HepG2 (cell line): ENCODE results near the gene CFAP99. TPM values are rescaled to one million over a fixed set of nuclear protein-coding genes. Genes with fewer than 3 reads are reported as not detected.
A peak's percentile ranks its signal among the peaks of the same experiment; 100 is the strongest.

Source experiments
- HOXA3 ChIP-seq: sonication (generic); formaldehyde crosslinking; IDR thresholded peaks from 2 replicates; pipeline ENCODE4 v1.5.0; 2020; ENCODE audit warnings: missing genetic modification reagents
- KDM2A ChIP-seq: sonication (generic); formaldehyde crosslinking; IDR thresholded peaks from 2 replicates; pipeline ENCODE4 v1.4.0; 2020; ENCODE audit warnings: low read depth, missing genetic modification reagents, borderline replicate concordance
- MATR3 ChIP-seq: sonication (generic); formaldehyde crosslinking; IDR thresholded peaks from 2 replicates; pipeline ENCODE4 v1.4.0; 2020; ENCODE audit warnings: missing genetic modification reagents
- PAWR ChIP-seq: sonication (generic); formaldehyde crosslinking; IDR thresholded peaks from 2 replicates; pipeline ENCODE4 v1.4.0; 2020; ENCODE audit warnings: missing genetic modification reagents, mild to moderate bottlenecking, borderline replicate concordance
- PHF20 ChIP-seq: sonication (generic); formaldehyde crosslinking; IDR thresholded peaks from 2 replicates; pipeline ENCODE4 v1.5.0; 2020; ENCODE audit warnings: mild to moderate bottlenecking, missing genetic modification reagents
- ZBTB8A ChIP-seq: sonication (generic); formaldehyde crosslinking; IDR thresholded peaks from 2 replicates; pipeline ENCODE4 v1.4.0; 2020; ENCODE audit warnings: mild to moderate bottlenecking, low read depth, missing genetic modification reagents, borderline replicate concordance
- ZNF136 ChIP-seq: sonication (generic); formaldehyde crosslinking; IDR thresholded peaks from 2 replicates; pipeline ENCODE4 v1.8.1; 2022; ENCODE audit warnings: low read depth, mild to moderate bottlenecking, moderate library complexity, missing genetic modification reagents
- ZNF232 ChIP-seq: sonication (generic); formaldehyde crosslinking; IDR thresholded peaks from 2 replicates; pipeline ENCODE4 v1.4.0; 2020; ENCODE audit warnings: missing genetic modification reagents, borderline replicate concordance
- ZNF431 ChIP-seq: sonication (generic); formaldehyde crosslinking; IDR thresholded peaks from 2 replicates; pipeline ENCODE4 v1.9.0; 2022; ENCODE audit warnings: missing genetic modification reagents, low read depth, mild to moderate bottlenecking, borderline replicate concordance
- ZNF451 ChIP-seq: sonication (generic); formaldehyde crosslinking; IDR thresholded peaks from 2 replicates; pipeline ENCODE4 v1.5.0; 2020; ENCODE audit warnings: mild to moderate bottlenecking, missing genetic modification reagents
- ZNF629 ChIP-seq: sonication (generic); formaldehyde crosslinking; conservative IDR thresholded peaks from 2 replicates; pipeline ENCODE4 v1.5.0; 2020; ENCODE audit warnings: missing genetic modification reagents
- polyA plus RNA-seq, 8 experiments: library from polyadenylated mRNA; depleted of rRNA in 3 of 8; stranded (reverse) in 7 of 8; unstranded in 1 of 8; fragments of >200 nt; fragmentation: Illumina TruSeq in 4 of 8; extraction: Trizol in 4 of 8; gene quantifications; 2 replicates each; pipeline versions ENCODE4 v1.2.1 to v1.2.3, GENCODE V29; 2011 to 2016; ENCODE audit warnings: low read depth in 4 of 8, missing spikeins in 1 of 8, mixed read lengths in 1 of 8; ENCODE audit not compliant: insufficient read depth in 1 of 8
- total RNA-seq, 5 experiments: library from RNA; depleted of rRNA; stranded (reverse); fragments of >200 nt; fragmentation: Illumina TruSeq; extraction: Trizol; gene quantifications; 2 replicates each; pipeline ENCODE4 v1.2.3, GENCODE V29; 2016; ENCODE audit warnings: low read depth in 1 of 5
- TF ChIP-seq, protein P1 (sequence below): sonication (generic); formaldehyde crosslinking; IDR thresholded peaks from 2 replicates; pipeline ENCODE4 v1.9.0; 2021; ENCODE audit warnings: missing genetic modification reagents, mild to moderate bottlenecking, borderline replicate concordance
- TF ChIP-seq, protein P2 (sequence below): sonication (generic); formaldehyde crosslinking; IDR thresholded peaks from 2 replicates; pipeline ENCODE4 v1.8.1; 2023; ENCODE audit warnings: missing genetic modification reagents, inconsistent platforms, borderline replicate concordance
- TF ChIP-seq, protein P3 (sequence below): sonication (generic); formaldehyde crosslinking; IDR thresholded peaks from 2 replicates; pipeline ENCODE4 v1.8.1; 2023; ENCODE audit warnings: mild to moderate bottlenecking, missing genetic modification reagents
- TF ChIP-seq, protein P4 (sequence below): sonication (generic); formaldehyde crosslinking; IDR thresholded peaks from 2 replicates; pipeline ENCODE4 v1.8.1; 2023; ENCODE audit warnings: missing genetic modification reagents, mild to moderate bottlenecking, borderline replicate concordance
- TF ChIP-seq, protein P5 (sequence below): sonication (generic); formaldehyde crosslinking; IDR thresholded peaks from 2 replicates; pipeline ENCODE4 v1.5.1; 2020; ENCODE audit warnings: mild to moderate bottlenecking, missing genetic modification reagents, borderline replicate concordance

The CFAP99 gene
- total and polyA plus RNA-seq, 2 of the 13 experiments (the other 11 are each of a cell fraction or from before 2014, with no cell fraction given) = not detected

DNA sequence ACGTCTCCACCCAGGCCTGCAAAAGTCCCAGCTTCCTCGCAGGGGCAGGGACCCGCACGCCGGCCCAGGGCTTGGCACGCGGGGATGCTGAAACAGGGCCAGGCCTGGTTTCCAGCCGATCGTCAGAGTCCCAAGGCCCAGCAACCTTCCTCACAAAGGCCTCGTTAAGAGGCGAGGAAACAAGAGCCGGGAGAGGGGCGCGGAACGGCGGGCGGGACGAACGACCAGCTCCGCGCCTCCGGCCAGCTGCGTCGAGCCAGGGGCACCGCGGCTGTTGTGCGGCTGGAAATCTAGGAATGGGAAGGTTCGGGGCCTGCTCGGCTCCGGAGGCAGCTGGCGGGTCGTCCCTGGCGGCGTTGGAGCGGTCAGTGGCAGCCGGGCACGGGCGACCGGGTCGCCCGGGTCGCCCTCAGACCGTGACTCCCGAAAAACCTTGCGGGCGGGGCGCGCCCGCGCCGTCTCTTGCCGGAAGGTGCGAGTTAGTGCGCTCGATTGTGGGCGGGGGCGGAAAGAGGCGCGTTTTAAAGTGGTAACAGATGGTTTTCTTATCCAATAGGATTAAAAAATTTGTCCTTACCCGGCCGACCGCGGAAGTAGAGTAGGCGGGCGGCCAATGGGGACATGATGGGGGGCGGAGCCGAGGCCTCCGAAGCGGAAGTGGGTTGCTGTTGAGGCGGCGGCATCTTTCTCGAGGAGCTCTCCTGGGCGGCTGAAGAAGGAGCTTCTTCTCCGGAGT, 49.9 kb downstream of the CFAP99 start, which contains the start of gene RNF4 (continued):
- TF ChIP-seq, protein P1, sequence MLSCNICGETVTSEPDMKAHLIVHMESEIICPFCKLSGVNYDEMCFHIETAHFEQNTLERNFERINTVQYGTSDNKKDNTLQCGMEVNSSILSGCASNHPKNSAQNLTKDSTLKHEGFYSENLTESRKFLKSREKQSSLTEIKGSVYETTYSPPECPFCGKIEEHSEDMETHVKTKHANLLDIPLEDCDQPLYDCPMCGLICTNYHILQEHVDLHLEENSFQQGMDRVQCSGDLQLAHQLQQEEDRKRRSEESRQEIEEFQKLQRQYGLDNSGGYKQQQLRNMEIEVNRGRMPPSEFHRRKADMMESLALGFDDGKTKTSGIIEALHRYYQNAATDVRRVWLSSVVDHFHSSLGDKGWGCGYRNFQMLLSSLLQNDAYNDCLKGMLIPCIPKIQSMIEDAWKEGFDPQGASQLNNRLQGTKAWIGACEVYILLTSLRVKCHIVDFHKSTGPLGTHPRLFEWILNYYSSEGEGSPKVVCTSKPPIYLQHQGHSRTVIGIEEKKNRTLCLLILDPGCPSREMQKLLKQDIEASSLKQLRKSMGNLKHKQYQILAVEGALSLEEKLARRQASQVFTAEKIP (CRISPR knock-in tag) = 0 out of 2 replicates have a peak, but pooled peaks have one; percentile 23
- TF ChIP-seq PHF20 (CRISPR knock-in tag) = peak; percentile 63; the same call in 1 of the 2 replicates
- TF ChIP-seq, protein P2, sequence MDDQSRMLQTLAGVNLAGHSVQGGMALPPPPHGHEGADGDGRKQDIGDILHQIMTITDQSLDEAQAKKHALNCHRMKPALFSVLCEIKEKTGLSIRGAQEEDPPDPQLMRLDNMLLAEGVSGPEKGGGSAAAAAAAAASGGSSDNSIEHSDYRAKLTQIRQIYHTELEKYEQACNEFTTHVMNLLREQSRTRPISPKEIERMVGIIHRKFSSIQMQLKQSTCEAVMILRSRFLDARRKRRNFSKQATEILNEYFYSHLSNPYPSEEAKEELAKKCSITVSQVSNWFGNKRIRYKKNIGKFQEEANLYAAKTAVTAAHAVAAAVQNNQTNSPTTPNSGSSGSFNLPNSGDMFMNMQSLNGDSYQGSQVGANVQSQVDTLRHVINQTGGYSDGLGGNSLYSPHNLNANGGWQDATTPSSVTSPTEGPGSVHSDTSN (CRISPR knock-in tag) = 0 out of 2 replicates have a peak, but pooled peaks have one; percentile 24
- TF ChIP-seq, protein P3, sequence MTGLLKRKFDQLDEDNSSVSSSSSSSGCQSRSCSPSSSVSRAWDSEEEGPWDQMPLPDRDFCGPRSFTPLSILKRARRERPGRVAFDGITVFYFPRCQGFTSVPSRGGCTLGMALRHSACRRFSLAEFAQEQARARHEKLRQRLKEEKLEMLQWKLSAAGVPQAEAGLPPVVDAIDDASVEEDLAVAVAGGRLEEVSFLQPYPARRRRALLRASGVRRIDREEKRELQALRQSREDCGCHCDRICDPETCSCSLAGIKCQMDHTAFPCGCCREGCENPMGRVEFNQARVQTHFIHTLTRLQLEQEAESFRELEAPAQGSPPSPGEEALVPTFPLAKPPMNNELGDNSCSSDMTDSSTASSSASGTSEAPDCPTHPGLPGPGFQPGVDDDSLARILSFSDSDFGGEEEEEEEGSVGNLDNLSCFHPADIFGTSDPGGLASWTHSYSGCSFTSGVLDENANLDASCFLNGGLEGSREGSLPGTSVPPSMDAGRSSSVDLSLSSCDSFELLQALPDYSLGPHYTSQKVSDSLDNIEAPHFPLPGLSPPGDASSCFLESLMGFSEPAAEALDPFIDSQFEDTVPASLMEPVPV (CRISPR knock-in tag) = peak; percentile 61
- TF ChIP-seq ZNF629 = 0 out of 2 replicates have a peak, but pooled peaks have one; percentile 29
- no peak for TF ChIP-seq MATR3 (CRISPR knock-in tag)
- TF ChIP-seq PAWR (CRISPR knock-in tag) = no peak
- TF ChIP-seq, protein P4, sequence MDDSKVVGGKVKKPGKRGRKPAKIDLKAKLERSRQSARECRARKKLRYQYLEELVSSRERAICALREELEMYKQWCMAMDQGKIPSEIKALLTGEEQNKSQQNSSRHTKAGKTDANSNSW (CRISPR knock-in tag) = no peak
- TF ChIP-seq KDM2A (CRISPR knock-in tag) = peak; percentile 61
- TF ChIP-seq ZBTB8A = no peak
- peak; percentile 17; the same call in 1 of the 2 replicates for TF ChIP-seq ZNF451 (CRISPR knock-in tag)
- TF ChIP-seq ZNF232 (CRISPR knock-in tag) = peak; percentile 92
- TF ChIP-seq, protein P5, sequence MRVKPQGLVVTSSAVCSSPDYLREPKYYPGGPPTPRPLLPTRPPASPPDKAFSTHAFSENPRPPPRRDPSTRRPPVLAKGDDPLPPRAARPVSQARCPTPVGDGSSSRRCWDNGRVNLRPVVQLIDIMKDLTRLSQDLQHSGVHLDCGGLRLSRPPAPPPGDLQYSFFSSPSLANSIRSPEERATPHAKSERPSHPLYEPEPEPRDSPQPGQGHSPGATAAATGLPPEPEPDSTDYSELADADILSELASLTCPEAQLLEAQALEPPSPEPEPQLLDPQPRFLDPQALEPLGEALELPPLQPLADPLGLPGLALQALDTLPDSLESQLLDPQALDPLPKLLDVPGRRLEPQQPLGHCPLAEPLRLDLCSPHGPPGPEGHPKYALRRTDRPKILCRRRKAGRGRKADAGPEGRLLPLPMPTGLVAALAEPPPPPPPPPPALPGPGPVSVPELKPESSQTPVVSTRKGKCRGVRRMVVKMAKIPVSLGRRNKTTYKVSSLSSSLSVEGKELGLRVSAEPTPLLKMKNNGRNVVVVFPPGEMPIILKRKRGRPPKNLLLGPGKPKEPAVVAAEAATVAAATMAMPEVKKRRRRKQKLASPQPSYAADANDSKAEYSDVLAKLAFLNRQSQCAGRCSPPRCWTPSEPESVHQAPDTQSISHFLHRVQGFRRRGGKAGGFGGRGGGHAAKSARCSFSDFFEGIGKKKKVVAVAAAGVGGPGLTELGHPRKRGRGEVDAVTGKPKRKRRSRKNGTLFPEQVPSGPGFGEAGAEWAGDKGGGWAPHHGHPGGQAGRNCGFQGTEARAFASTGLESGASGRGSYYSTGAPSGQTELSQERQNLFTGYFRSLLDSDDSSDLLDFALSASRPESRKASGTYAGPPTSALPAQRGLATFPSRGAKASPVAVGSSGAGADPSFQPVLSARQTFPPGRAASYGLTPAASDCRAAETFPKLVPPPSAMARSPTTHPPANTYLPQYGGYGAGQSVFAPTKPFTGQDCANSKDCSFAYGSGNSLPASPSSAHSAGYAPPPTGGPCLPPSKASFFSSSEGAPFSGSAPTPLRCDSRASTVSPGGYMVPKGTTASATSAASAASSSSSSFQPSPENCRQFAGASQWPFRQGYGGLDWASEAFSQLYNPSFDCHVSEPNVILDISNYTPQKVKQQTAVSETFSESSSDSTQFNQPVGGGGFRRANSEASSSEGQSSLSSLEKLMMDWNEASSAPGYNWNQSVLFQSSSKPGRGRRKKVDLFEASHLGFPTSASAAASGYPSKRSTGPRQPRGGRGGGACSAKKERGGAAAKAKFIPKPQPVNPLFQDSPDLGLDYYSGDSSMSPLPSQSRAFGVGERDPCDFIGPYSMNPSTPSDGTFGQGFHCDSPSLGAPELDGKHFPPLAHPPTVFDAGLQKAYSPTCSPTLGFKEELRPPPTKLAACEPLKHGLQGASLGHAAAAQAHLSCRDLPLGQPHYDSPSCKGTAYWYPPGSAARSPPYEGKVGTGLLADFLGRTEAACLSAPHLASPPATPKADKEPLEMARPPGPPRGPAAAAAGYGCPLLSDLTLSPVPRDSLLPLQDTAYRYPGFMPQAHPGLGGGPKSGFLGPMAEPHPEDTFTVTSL = no peak
- peak; percentile 50; the same call in 1 of the 2 replicates for TF ChIP-seq ZNF431 (CRISPR knock-in tag)
- peak; percentile 34; the same call in 1 of the 2 replicates for TF ChIP-seq HOXA3 (CRISPR knock-in tag)
- TF ChIP-seq ZNF136 = peak; percentile 97; the same call in 1 of the 2 replicates
